ENCODE results near the gene AMDHD1. TPM values are rescaled to one million over a fixed set of nuclear protein-coding genes. Genes with fewer than 3 reads are reported as not detected.

The AMDHD1 gene, protein sequence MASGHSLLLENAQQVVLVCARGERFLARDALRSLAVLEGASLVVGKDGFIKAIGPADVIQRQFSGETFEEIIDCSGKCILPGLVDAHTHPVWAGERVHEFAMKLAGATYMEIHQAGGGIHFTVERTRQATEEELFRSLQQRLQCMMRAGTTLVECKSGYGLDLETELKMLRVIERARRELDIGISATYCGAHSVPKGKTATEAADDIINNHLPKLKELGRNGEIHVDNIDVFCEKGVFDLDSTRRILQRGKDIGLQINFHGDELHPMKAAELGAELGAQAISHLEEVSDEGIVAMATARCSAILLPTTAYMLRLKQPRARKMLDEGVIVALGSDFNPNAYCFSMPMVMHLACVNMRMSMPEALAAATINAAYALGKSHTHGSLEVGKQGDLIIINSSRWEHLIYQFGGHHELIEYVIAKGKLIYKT
- 0.11 and 0.98 TPM in 2 replicates for total RNA-seq (2014; rRNA removed; shearing (Covaris generic))

DNA sequence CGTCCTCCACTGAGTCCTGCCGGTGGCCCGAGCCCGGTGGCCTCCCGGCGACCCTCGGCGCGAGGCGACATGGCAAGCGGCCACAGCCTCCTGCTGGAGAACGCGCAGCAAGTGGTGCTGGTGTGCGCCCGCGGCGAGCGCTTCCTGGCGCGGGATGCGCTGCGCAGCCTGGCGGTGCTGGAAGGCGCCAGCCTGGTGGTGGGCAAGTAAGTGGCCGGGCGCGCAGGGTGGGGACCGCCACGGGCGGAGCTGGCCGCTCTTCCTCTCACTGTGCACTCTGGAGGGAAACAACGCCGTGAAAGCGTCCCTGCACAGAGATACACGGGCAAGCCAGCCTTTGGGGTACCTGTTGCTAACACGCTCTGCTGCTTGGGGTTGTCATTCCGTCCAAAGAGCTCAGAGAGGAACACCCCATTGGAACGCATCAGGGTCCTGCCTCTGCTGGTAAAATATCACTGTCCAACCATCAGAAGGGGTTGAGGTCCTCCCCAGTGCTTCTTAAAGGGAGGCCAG is at the start of gene AMDHD1:
TSS of gene AMDHD1 (plus strand) at position 2 of the 513 bp plus-strand sequence. CDS start at position 70, 68 bp downstream.
- peak; percentile 80 for DNase-seq (ENCODE audit: low read depth)

DNA sequence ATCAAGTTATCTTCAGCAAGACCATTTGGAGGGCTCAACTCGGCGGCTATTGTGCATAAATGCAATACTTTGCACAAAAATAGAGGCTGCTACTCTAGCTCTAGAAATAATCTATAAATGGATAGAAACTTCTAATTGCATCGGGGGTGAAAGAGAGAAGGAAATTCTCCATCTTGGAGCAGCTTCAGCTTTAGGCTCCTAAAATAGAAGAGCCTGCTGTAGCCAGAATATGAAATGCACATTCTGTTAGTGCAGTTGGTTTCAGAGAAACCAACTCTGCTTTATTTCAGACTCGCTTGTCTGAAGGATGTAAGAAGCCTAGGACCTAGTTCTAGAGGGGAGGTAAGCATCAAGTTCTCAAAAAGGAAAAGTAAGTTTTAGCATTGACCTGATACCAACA is 46.3 kb upstream of the AMDHD1 start:
- DNase-seq (ENCODE audit: low read depth), result no peak

DNA sequence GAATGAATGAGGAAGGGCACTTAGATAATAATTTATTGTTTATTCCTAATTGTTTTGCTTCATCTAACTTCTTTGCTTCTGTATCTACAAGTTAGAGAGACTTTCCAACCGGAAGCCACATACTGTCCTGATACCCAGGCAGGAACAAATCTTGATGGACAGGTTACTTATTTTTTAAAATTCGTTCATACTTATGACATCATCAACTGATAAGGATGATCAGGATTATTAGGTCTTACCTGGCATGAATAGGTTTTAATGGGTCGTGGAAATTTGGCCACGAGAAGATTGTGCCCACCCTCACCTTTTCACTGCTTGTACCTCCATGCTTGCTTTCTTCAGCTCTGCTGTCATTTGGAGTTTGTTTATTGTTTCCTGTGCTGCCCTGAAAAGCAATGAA is 45.0 kb upstream of the AMDHD1 start:
- no peak for DNase-seq (ENCODE audit: low read depth)

DNA sequence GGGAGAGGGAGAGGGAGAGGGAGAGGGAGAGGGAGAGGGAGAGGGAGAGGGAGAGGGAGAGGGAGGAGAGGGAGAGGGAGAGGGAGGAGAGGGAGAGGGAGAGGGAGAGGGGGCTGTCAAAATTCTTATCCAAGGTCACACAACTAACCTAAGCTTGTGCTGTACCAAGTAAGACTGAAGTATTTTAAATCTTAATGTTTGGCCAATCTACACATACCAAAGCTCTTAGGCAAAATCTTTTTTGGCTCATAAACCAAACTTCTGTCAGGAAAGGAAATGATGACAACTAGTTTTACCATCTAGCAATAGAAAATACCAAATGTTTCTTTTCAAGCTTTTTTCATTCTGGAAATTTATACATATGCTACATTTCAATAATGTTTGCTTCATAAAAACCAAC is 34.6 kb upstream of the AMDHD1 start:
- DNase-seq (ENCODE audit: low read depth), result no peak

DNA sequence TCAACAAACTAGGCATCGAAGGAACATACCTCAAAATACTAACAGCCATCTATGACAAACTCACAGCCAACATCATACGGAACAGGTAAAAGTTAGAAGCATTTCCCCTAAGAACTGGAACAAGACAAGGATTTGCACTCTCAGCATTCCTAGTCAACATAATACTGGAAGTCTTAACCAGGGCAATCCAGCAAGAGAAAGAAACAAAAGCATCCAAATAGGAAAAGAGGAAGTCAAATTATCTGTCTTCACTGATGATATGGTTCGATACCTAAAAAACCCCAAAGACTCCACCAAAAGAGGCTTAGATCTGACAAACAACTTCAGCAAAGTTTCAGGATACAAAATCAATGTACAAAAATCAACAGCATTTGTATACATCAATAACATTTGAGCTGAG is 33.3 kb upstream of the AMDHD1 start:
- no peak for DNase-seq (ENCODE audit: low read depth)

DNA sequence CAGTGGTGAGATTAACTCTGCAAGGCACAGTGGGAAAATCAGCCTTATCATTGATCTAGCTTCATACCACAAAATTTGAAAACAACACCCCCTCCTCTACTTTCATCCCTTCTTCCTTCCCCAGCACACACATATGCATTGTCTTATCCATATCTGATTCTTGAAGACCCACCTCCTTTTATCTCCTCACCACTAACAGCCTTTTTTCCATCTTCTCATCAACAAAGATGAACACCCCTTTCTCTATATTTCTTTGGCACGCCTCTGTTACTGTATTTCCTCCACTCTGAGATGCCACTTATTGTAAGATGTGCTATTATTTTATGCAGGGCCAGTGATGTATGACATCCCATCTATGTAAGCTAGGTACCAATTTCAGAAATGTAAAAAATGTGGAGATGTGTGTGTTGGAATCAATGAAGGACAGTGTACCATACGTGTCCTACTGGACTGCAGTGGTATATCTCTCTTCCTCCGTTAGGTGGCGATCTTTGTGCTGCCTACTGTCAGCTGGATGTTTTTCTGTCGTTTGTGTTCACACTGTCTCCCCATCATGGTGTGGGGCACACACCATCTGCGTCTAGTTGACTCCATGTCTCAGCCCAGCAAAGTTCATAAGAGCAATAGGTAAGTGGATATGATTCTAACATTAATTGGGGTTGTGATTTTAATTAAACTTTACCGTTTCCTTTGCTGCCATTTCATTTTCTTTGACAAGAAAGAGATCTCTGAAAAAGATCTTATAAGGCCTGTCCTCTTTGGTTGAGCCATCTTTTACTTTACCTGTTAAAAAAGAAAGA is 24.7 kb upstream of the AMDHD1 start:
- peak; percentile 50 for DNase-seq (ENCODE audit: low read depth)

DNA sequence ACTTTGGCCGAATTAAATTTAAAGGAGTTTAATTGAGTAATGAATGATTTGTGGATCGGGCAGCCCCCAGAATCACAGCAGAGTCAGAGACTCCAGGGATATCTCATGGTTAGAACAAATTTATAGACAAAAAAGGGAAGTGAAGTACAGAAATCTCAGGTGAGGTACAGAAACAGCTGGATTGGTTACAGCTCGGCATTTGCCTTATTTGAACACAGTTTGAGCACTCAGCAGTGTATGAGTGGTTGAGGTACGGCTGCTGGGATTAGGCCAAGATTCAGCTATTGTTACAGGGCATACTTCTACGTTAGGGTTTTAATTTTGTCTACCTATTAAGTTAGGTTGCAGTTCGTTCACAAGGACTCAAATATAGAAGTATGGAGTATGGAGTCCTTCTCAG is 24.0 kb upstream of the AMDHD1 start:
- DNase-seq (ENCODE audit: low read depth), result no peak

DNA sequence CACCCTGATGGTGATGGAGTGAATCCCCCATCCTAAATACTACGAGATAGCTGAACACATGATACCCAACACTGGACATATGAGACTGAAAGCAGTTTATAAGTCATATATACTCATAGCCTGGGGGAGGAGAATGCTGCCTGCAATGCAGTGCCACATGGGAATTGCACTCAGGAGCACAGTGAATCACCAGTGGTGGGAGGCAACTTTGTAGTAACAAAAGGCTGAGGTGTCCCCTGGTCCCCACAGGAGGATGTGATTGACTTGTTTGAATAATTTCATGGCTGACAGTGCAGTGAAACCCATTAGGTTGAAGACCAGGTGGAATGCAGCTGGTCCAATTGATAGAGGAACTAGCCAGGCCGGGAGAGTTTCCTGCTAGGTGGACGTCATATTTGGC is 20.9 kb upstream of the AMDHD1 start:
- DNase-seq (ENCODE audit: low read depth), result peak; percentile 23

DNA sequence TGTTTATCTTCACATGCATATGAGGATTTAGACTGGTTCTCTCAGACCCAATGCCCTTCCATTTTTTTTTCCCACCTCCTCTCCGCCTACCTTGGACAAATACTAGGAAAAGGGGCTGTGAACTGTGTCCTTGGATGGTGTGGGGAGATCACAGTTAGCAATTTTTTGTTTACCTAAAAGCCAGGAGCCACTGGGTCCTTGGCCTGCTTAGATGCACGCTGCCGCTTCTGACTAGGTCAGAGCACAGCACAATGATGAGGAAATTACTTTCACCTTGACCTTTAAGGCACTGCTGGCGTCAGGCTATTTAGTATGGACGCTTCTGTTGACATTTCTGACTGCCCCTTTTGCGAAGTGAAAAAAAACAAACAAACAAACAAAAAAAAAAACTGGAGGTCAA is 2.6 kb upstream of the AMDHD1 start:
- DNase-seq (ENCODE audit: low read depth), result no peak

DNA sequence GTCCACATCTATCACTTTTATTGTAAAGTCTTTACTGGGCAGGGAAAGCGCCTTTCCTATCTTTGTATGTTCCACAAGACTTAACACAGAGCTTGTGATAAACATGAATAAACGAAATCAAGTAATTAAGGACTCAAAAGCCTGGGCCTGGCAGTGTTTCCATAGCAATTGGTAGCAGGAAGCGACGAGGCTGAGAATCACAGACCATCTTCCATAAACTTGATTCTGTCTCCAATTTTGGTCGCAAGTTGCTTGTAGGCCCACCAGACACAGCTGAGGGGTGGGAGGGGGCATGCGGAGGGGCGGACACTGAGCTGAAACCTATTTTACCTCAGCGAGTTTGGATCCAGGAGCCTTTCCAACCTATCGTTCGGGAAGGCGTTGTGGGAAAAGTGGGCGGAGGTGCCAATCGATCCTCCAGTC is 1.0 kb upstream of the AMDHD1 start:
- no peak for DNase-seq (ENCODE audit: low read depth)

DNA sequence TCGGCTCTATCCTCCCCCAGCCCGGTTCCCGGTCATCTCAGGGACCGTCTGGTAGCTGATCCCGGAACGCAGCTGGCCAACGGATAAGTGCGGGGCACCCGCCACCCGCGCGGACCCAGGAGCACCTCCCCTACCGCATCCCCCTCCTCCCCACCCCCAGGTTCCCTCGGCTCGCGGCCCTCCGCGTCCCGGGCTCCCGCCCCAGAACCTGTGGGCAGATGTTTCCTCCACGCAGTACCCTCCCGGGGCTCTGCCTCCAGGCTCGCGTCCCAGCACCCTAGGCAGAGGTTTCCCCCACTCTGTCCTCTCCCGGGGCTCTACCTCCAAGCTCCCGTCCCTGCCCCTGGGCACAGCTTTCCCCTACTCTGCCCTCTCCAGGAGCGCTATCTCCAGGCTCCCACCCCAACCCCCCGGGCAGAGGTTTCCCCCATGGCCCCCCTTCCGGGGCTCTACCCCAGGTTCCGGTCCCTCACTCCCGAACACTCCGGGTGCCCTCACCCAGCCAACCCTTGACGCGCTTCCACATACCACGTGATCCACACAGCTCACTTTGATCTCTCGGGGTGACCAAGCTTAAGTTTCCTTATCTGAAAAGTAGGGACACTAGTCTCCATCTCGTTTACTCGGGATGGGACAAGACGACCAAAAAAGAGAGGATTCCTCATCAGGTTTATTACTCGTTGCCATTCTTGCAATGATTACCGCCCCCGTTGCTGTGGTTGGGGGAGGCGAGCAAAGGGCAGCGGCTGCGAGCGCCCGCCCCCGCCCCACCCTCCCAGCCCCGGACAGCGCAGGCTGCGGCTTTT is 404 bp upstream of the AMDHD1 start, which contains the start of gene CCDC38:
TSS of gene CCDC38 (minus strand) at position 91 of the 806 bp plus-strand sequence. CDS start 6,105 bp downstream, outside the sequence.
- DNase-seq (ENCODE audit: low read depth), result peak; percentile 92

DNA sequence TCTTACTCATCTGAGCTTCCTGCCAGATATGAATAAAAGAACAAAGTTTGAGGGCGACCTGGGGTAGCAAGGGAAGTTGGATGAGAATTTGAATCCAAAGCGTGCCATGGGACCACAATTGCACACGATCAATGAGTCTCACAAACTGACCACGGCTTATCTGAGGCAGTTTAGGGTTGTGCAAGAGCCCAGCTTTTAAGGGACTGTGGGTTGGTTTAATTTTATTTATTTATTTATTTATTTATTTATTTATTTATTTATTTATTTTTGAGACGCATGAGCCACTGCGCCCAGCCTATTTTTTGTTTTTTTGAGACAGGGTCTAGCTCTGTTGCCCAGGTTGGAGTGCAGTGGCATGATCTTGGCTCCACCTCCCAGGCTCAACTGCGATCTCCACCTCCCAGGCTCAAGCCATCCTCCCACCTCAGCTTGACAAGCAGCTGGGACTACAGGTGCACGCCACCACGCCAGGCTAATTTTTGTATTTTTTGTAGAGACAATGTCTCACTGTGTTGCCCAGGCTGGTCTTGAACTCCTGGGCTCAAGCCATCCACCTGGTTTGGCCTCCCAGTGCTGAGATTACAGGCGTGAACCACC is 1.1 kb downstream of the AMDHD1 start:
- no peak for DNase-seq (ENCODE audit: low read depth)

DNA sequence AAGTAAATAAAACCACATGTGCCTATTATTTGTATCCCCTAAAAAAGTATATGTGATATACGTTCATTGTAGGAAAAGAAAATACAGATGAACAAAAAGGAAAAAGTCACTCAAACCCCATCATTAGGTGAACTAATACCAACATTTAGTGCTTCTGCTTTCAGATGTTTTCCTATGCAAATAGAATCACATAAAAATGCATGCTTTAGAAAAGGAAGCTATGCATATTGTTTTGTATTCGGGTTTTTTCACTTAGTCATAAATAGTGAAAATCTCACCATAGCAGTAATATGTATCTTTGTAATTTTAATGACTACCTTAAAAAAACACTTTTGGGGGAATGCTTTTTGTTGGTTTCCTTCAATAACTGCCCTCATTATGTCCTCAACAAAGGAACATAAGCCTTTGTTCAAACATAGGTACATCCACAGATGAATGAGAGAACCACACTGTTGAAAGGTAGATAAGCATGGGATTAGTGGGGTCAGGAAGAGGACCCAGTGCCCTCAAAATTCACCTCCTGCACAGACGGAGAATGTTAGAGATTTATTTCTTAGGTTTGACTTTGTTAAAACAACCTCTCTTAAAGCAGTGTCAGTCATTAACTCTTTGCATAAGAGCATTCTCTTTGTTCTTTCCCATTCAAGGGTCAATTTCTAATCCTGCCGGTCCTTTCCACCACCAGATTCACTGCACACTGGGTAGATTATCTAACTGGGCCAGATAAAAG is 6.5 kb downstream of the AMDHD1 start:
- DNase-seq (ENCODE audit: low read depth), result no peak

DNA sequence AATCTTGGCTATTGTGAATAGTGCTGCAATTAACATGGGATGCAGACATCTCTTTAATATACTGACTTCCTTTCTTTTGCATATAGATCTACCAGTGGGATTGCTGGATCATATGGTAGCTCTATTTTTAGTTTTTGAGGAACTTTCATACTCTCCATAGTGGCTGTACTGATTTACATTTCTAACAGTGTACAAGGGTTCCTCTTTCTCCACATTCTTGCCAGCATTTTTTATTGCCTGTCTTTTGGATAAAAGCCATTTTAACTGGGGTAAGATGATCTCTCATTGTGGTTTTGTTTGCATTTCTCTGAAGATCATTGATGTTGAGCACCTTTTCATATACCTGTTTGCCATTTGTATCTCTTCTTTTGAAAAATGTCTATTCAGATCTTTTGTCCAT is 8.4 kb downstream of the AMDHD1 start:
- no peak for DNase-seq (ENCODE audit: low read depth)

DNA sequence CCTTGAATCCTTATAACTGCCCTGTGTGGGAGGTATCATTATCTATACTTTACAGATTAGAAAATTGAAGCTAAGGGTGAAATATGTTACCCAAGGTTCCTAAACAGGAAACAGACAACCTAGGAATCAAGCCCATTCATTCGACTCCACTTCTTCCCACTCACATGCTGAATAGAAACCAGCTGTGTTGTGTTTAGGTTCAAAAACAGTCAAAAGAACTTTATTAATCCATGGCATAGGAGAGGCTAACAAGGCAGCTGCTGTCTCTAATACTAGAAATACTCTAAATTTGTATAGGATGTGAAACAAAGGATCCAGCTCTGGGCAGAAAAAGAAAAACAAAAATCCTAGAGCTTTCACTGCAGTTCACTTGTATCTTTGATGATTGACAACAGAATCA is 9.9 kb downstream of the AMDHD1 start:
- no peak for DNase-seq (ENCODE audit: low read depth)

DNA sequence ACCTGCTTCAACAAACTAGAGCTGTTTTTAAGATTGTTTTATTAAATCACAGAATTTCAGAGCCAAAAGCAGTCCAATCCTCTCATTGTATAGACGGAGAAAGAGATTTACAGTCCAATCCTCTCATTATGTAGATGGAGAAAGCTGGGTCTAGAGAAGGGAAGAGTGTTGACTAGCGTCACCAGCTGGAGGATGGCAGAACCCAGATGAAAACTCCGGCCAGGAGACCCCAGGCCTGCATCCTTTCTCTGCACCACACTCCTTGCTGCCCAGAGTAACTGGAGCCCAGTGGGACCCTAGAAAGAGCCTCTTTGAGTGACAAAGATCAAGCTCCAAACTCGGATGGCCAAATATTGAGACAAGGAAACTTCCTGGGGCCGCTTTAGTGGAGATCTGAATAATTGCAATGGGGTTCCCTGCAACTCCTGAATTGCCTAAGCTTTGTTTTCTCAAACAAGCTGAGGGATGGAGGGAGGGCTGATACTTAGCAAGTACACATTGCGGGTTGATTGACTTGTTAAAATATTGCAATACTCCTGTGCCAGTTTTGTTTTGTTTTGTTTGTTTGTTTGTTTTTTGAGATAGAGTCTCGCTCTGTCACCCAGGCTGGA is 12.5 kb downstream of the AMDHD1 start:
- no peak for DNase-seq (ENCODE audit: low read depth)

DNA sequence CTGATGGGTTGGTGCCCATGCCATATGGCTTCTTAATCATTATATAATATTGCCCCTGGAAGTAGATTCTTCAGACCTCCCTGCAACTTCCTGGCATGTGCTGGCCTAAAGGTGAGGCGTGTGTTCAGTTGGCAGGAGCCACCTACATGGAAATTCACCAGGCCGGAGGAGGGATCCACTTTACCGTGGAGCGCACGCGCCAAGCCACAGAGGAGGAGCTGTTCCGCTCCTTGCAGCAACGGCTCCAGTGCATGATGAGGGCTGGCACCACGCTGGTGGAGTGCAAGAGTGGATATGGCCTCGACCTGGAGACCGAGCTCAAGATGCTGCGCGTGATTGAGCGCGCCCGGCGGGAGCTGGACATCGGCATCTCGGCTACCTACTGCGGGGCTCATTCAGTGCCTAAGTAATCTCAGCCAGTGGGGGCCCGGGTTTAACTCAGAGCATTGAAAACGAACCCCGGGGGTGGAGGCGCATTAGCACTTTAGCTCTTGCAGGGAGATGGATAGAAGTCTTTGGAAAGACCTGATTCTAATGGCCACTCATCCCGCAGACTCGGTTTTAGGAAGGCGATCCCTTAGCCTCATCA is 13.5 kb downstream of the AMDHD1 start:
- no peak for DNase-seq (ENCODE audit: low read depth)

DNA sequence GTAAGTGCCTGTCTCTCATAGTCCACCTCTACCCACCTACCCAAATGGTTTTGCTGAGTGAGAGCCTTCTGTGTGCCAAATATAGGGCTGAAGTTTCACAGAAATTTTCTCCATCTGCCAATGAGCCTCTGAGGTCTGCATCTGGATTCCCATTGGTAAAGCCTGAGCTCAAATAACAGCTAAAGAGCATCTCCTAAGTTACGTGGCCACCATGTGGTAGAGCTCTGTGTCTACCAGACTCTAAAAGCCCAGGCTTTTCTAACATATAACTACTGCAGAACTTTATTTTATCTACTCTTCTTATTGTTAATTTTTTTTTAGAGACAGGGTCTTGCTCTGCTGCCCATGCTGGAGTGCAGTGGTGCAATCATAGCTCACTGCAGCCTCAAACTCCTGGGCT is 16.0 kb downstream of the AMDHD1 start:
- no peak for DNase-seq (ENCODE audit: low read depth)

DNA sequence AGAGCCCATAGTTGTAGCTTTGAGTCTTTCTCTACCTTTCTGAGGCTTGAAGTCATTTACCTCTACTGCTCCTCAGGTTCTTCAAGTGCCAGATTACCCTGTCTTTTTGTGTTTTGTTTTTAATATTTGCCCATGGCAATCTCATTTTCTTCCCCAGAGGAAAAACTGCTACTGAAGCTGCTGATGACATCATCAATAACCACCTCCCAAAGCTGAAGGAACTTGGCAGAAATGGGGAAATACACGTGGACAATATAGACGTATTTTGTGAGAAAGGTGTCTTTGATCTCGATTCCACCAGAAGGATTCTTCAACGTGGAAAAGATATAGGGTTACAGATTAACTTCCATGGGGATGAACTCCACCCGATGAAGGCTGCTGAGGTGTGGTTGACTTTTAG is 17.1 kb downstream of the AMDHD1 start:
- no peak for DNase-seq (ENCODE audit: low read depth)

DNA sequence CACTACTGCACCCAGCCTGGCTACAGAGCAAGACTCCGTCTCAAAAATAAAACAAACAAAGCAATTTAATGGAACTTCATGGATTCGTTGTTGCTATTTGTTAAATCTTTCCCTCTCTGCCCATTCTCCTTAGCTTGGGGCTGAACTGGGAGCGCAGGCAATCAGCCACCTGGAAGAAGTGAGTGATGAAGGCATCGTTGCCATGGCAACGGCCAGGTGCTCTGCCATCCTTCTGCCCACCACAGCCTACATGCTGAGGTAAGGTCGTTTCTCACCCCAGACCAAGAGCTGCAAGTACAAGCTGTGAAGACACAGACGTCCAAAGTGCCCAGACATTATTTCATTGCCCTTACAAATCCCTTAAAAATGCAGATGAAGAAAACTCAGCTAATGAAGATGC is 19.1 kb downstream of the AMDHD1 start:
- DNase-seq (ENCODE audit: low read depth), result no peak

Measured in Daoy (cell line).